HG03575 (cell line): ENCODE data around the gene NDFIP2.

Experiments
- ATAC-seq: cut with Tn5 transposase; IDR thresholded peaks from one replicate; pipeline ENCODE4 v1.9.1; 2021; ENCODE audit not compliant: unreplicated experiment, insufficient number of reproducible peaks, low FRiP score; ENCODE audit errors: extremely low read depth

Gene NDFIP2

GRCh38 chr13:79527698-79528097 is 46.7 kb downstream of the NDFIP2 start:
- ATAC-seq, result no peak

- ATAC-seq, result no peak
Observed at GRCh38 chr13:79528356-79528755, 47.4 kb downstream of the NDFIP2 start.

GRCh38 chr13:79528759-79529191 is 47.8 kb downstream of the NDFIP2 start:
- ATAC-seq, result no peak

- ATAC-seq, result no peak
Observed at GRCh38 chr13:79529817-79530216, 48.9 kb downstream of the NDFIP2 start.

GRCh38 chr13:79530270-79530669 is 49.3 kb downstream of the NDFIP2 start:
- ATAC-seq, result no peak

- no peak for ATAC-seq
Observed at GRCh38 chr13:79531542-79532254, 50.7 kb downstream of the NDFIP2 start.

GRCh38 chr13:79532576-79532975 is 51.6 kb downstream of the NDFIP2 start:
- ATAC-seq, result no peak

- no peak for ATAC-seq
Observed at GRCh38 chr13:79533781-79534400, 52.9 kb downstream of the NDFIP2 start.

- no peak for ATAC-seq
Observed at GRCh38 chr13:79534596-79534995, 53.6 kb downstream of the NDFIP2 start.

- no peak for ATAC-seq
Observed at GRCh38 chr13:79538757-79539156, 57.8 kb downstream of the NDFIP2 start.

GRCh38 chr13:79540504-79540903 is 59.5 kb downstream of the NDFIP2 start:
- no peak for ATAC-seq

GRCh38 chr13:79541426-79542049 is 60.6 kb downstream of the NDFIP2 start:
- ATAC-seq, result peak; percentile 76

GRCh38 chr13:79543883-79544282 is 62.9 kb downstream of the NDFIP2 start:
- no peak for ATAC-seq

GRCh38 chr13:79547211-79548195 is 66.5 kb downstream of the NDFIP2 start:
- ATAC-seq, result no peak

GRCh38 chr13:79548902-79549301 is 67.9 kb downstream of the NDFIP2 start:
- no peak for ATAC-seq

GRCh38 chr13:79549355-79550106 is 68.6 kb downstream of the NDFIP2 start:
- ATAC-seq, result no peak

- ATAC-seq, result no peak
Observed at GRCh38 chr13:79557666-79558065, 76.7 kb downstream of the NDFIP2 start.

- no peak for ATAC-seq
Observed at GRCh38 chr13:79560954-79561353, 80.0 kb downstream of the NDFIP2 start.
